HG02970 (cell line): ENCODE data around the gene AUTS2.

Experiments
- ATAC-seq: cut with Tn5 transposase; IDR thresholded peaks from one replicate; pipeline ENCODE4 v1.9.1; 2021; ENCODE audit warnings: mild to moderate bottlenecking, moderate library complexity, moderate number of reproducible peaks; ENCODE audit not compliant: unreplicated experiment, low FRiP score

The AUTS2 gene

GRCh38 chr7:69599286-69599954 is 1.1 kb downstream of the AUTS2 start:
- no peak for ATAC-seq

GRCh38 chr7:69599955-69600709 is 1.9 kb downstream of the AUTS2 start:
- no peak for ATAC-seq

GRCh38 chr7:69600710-69601519 is 2.6 kb downstream of the AUTS2 start:
- no peak for ATAC-seq

GRCh38 chr7:69602522-69602921 is 4.2 kb downstream of the AUTS2 start:
- ATAC-seq = no peak

- ATAC-seq = no peak
Observed at GRCh38 chr7:69603351-69603750, 5.1 kb downstream of the AUTS2 start.

GRCh38 chr7:69603937-69604494 is 5.7 kb downstream of the AUTS2 start:
- ATAC-seq = no peak

GRCh38 chr7:69605070-69605469 is 6.8 kb downstream of the AUTS2 start:
- no peak for ATAC-seq

- ATAC-seq = no peak
Observed at GRCh38 chr7:69605546-69605945, 7.3 kb downstream of the AUTS2 start.

- no peak for ATAC-seq
Observed at GRCh38 chr7:69608049-69608448, 9.8 kb downstream of the AUTS2 start.

GRCh38 chr7:69608878-69609277 is 10.6 kb downstream of the AUTS2 start:
- ATAC-seq = no peak

GRCh38 chr7:69609541-69610373 is 11.5 kb downstream of the AUTS2 start:
- ATAC-seq = no peak

GRCh38 chr7:69610374-69611084 is 12.3 kb downstream of the AUTS2 start:
- no peak for ATAC-seq

- ATAC-seq = no peak
Observed at GRCh38 chr7:69612981-69613380, 14.7 kb downstream of the AUTS2 start.

- no peak for ATAC-seq
Observed at GRCh38 chr7:69613846-69614245, 15.6 kb downstream of the AUTS2 start.

- ATAC-seq = no peak
Observed at GRCh38 chr7:69615685-69616084, 17.4 kb downstream of the AUTS2 start.

GRCh38 chr7:69617364-69617763 is 19.1 kb downstream of the AUTS2 start:
- ATAC-seq = no peak

- no peak for ATAC-seq
Observed at GRCh38 chr7:69619054-69619453, 20.8 kb downstream of the AUTS2 start.

- ATAC-seq = no peak
Observed at GRCh38 chr7:69619635-69620034, 21.4 kb downstream of the AUTS2 start.

- no peak for ATAC-seq
Observed at GRCh38 chr7:69620063-69620462, 21.8 kb downstream of the AUTS2 start.
